Activated T-cell treated with anti-CD3 and anti-CD28 coated beads for 4 hours (primary cell): ENCODE data around the gene FLYWCH2.

Experiments used
- DNase-seq: peaks from one replicate; pipeline ENCODE4 v3.0.0-alpha.2; 2020

FLYWCH2 gene

GRCh38 chr16:2946649-2947048 is 63.6 kb downstream of the FLYWCH2 start:
- DNase-seq = no peak
